HepG2 (cell line): ENCODE results near the gene PPP1R12B. TPM values are rescaled to one million over a fixed set of nuclear protein-coding genes. Genes with fewer than 3 reads are reported as not detected.

Experiments used
- ATAC-seq: fragments of 200-7000 bp; cut with Tn5 transposase; 3 replicates; pipeline ENCODE4 v1.9.1; 2020; ENCODE audit warnings: mild to moderate bottlenecking, moderate library complexity
- BruUV-seq: library from RNA; stranded (reverse); fragments of 400-500 nt; replicated peaks from 2 replicates; lab custom pipeline; 2021; lab: Mats Ljungman, UMichigan
- CTCF ChIA-PET: fragments of 300-600 bp; formaldehyde crosslinking; extraction: SDS; loops from one replicate; lab custom pipeline; 2021; ENCODE audit warnings: low total read pairs, inconsistent platforms, low intra/inter-chr PET ratio; lab: Yijun Ruan, JAX
- POLR2A ChIA-PET: fragments of 350-600 bp; sonication (Branson Sonifier 250); formaldehyde crosslinking; loops from one replicate; lab custom pipeline; 2020; ENCODE audit warnings: antibody characterized with exemption, inconsistent platforms; lab: Yijun Ruan, JAX
- DNase-seq: peaks from one replicate; pipeline ENCODE4 v3.0.0-alpha.2; 2015; ENCODE audit warnings: low spot score
- FAIRE-seq: peaks from 3 replicates; lab custom pipeline; 2011; peaks lifted over from hg19 to GRCh38; lab: Jason Lieb, UNC
- H2AFZ ChIP-seq: one replicate; pipeline ENCODE4 v1.6.1; 2011; ENCODE audit warnings: low read length, inconsistent platforms
- H3K27ac ChIP-seq: fragments of 300-600 bp; 3 replicates; pipeline ENCODE4 v1.8.0; 2011; ENCODE audit warnings: mixed run types, mild to moderate bottlenecking, mixed read lengths, low read length, inconsistent platforms; ENCODE audit not compliant: insufficient read depth; ENCODE audit errors: extremely low read length
- H3K27me3 ChIP-seq, 2 experiments: fragments of 200-600 bp in 1 of 2; 2 replicates in 1 of 2; 3 replicates in 1 of 2; pipeline versions ENCODE4 v1.6.0 to v1.8.0; 2011; ENCODE audit warnings: low read length in 2 of 2, mild to moderate bottlenecking in 2 of 2, moderate library complexity in 2 of 2, inconsistent platforms in 1 of 2; ENCODE audit not compliant: insufficient read depth in 2 of 2, control insufficient read depth in 1 of 2
- H3K36me3 ChIP-seq, 2 experiments: fragments of 200-600 bp in 1 of 2; replicated peaks in 1 of 2; 2 replicates in 1 of 2; 3 replicates in 1 of 2; pipeline versions ENCODE4 v1.5.1 to v1.8.0; 2011; ENCODE audit warnings: low read length in 2 of 2, inconsistent platforms in 1 of 2; ENCODE audit not compliant: insufficient read depth in 2 of 2, control insufficient read depth in 1 of 2
- H3K4me1 ChIP-seq: 2 replicates; pipeline ENCODE4 v1.5.1; 2012; ENCODE audit warnings: low read length, inconsistent platforms; ENCODE audit not compliant: insufficient read depth
- H3K4me2 ChIP-seq: 2 replicates; pipeline ENCODE4 v1.6.0; 2011; ENCODE audit warnings: low read depth, low read length, inconsistent platforms
- H3K4me3 ChIP-seq, 3 experiments: fragments of 200-600 bp in 1 of 3; sonication (generic), shearing (Covaris generic) in 1 of 3; replicated peaks in 1 of 3; 2 replicates each; pipeline ENCODE4 v1.5.1; 2011 to 2016; ENCODE audit warnings: low read length in 3 of 3, inconsistent platforms in 2 of 3, low read depth in 2 of 3, mild to moderate bottlenecking in 2 of 3, control low read depth in 1 of 3, mixed read lengths in 1 of 3; ENCODE audit not compliant: insufficient read depth in 1 of 3
- H3K79me2 ChIP-seq: one replicate; pipeline ENCODE4 v1.6.1; 2011; ENCODE audit warnings: low read length, inconsistent platforms; ENCODE audit not compliant: insufficient read depth
- H3K9ac ChIP-seq: 2 replicates; pipeline ENCODE4 v1.6.0; 2011; ENCODE audit warnings: mild to moderate bottlenecking, low read depth, low read length, inconsistent platforms; ENCODE audit not compliant: insufficient read depth
- H3K9me3 ChIP-seq: 2 replicates; pipeline ENCODE4 v1.5.1; 2012; ENCODE audit warnings: mild to moderate bottlenecking, low read length
- H4K20me1 ChIP-seq: 2 replicates; pipeline ENCODE4 v1.6.0; 2011; ENCODE audit warnings: inconsistent platforms, mild to moderate bottlenecking, low read length, moderate library complexity; ENCODE audit not compliant: insufficient read depth
- ARNT2 ChIP-seq: sonication (generic); formaldehyde crosslinking; IDR thresholded peaks from 2 replicates; pipeline ENCODE4 v1.8.0; 2022; ENCODE audit warnings: mild to moderate bottlenecking, low read depth, missing genetic modification reagents, moderate library complexity
- ELF4 ChIP-seq: sonication (generic); formaldehyde crosslinking; IDR thresholded peaks from 2 replicates; pipeline ENCODE4 v1.5.0; 2020; ENCODE audit warnings: missing genetic modification reagents, mild to moderate bottlenecking, moderate library complexity, borderline replicate concordance
- GATA4 ChIP-seq: sonication (generic); IDR thresholded peaks from 2 replicates; pipeline ENCODE4 v1.6.1; 2016; ENCODE audit warnings: antibody characterized with exemption, low read depth, borderline replicate concordance
- HBP1 ChIP-seq: IDR thresholded peaks from 2 replicates; pipeline ENCODE4 v1.6.1; 2016; ENCODE audit warnings: low read depth, control low read depth
- NFKBIZ ChIP-seq: IDR thresholded peaks from 2 replicates; pipeline ENCODE4 v1.6.1; 2018; ENCODE audit warnings: missing genetic modification reagents, missing compliant biosample characterization
- NFYC ChIP-seq: IDR thresholded peaks from 2 replicates; pipeline ENCODE4 v1.6.1; 2016; ENCODE audit warnings: missing genetic modification reagents, missing compliant biosample characterization
- POLR2AphosphoS5 ChIP-seq: IDR thresholded peaks from 2 replicates; pipeline ENCODE4 v1.6.1; 2012; ENCODE audit warnings: low read depth, low read length
- RAD21 ChIP-seq: fragments of 450-650 bp; formaldehyde crosslinking; IDR thresholded peaks from 2 replicates; pipeline ENCODE4 v1.5.0; 2020; ENCODE audit warnings: mild to moderate bottlenecking
- SIN3B ChIP-seq: fragments of 150-350 bp; IDR thresholded peaks from 2 replicates; pipeline ENCODE4 v1.6.1; 2014; ENCODE audit warnings: low read length
- SKIL ChIP-seq: sonication (generic); formaldehyde crosslinking; IDR thresholded peaks from 2 replicates; pipeline ENCODE4 v1.8.0; 2022; ENCODE audit warnings: missing genetic modification reagents, mild to moderate bottlenecking, moderate library complexity, borderline replicate concordance
- XRCC5 ChIP-seq: fragments of 200-400 bp; formaldehyde crosslinking; optimal IDR thresholded peaks from 2 replicates; pipeline ENCODE3; 2017; ENCODE audit warnings: mild to moderate bottlenecking, low read length
- ZBTB2 ChIP-seq: sonication (generic); formaldehyde crosslinking; IDR thresholded peaks from 2 replicates; pipeline ENCODE4 v1.8.0; 2022; ENCODE audit warnings: low read depth, missing genetic modification reagents
- ZC3H4 ChIP-seq: sonication (generic); formaldehyde crosslinking; IDR thresholded peaks from 2 replicates; pipeline ENCODE4 v1.4.0; 2020; ENCODE audit warnings: missing genetic modification reagents, borderline replicate concordance
- ZNF101 ChIP-seq: sonication (generic); formaldehyde crosslinking; IDR thresholded peaks from 2 replicates; pipeline ENCODE4 v1.4.0; 2020; ENCODE audit warnings: mild to moderate bottlenecking, low read depth, missing genetic modification reagents, borderline replicate concordance
- ZNF225 ChIP-seq: sonication (generic); formaldehyde crosslinking; IDR thresholded peaks from 2 replicates; pipeline ENCODE4 v1.4.0; 2020; ENCODE audit warnings: mild to moderate bottlenecking, missing genetic modification reagents
- ZNF33A ChIP-seq: sonication (generic); formaldehyde crosslinking; IDR thresholded peaks from 2 replicates; pipeline ENCODE4 v1.5.1; 2020; ENCODE audit warnings: missing genetic modification reagents, mild to moderate bottlenecking, moderate library complexity, borderline replicate concordance
- ZNF33B ChIP-seq: sonication (generic); formaldehyde crosslinking; IDR thresholded peaks from 2 replicates; pipeline ENCODE4 v1.5.1; 2020; ENCODE audit warnings: mild to moderate bottlenecking, missing genetic modification reagents
- ZNF614 ChIP-seq: IDR thresholded peaks from 2 replicates; pipeline ENCODE4 v1.6.1; 2018; ENCODE audit warnings: missing biosample characterization, missing genetic modification reagents, inconsistent platforms, borderline replicate concordance
- ZNF615 ChIP-seq: sonication (generic); formaldehyde crosslinking; IDR thresholded peaks from 2 replicates; pipeline ENCODE4 v1.5.0; 2020; ENCODE audit warnings: mild to moderate bottlenecking, missing genetic modification reagents, borderline replicate concordance
- ZNF660 ChIP-seq: sonication (generic); formaldehyde crosslinking; IDR thresholded peaks from 2 replicates; pipeline ENCODE4 v1.5.1; 2020; ENCODE audit warnings: mild to moderate bottlenecking, low read depth, missing genetic modification reagents, borderline replicate concordance
- ZNF790 ChIP-seq: sonication (generic); formaldehyde crosslinking; IDR thresholded peaks from 2 replicates; pipeline ENCODE4 v1.8.0; 2022; ENCODE audit warnings: missing genetic modification reagents, mild to moderate bottlenecking, borderline replicate concordance
- ZNF891 ChIP-seq: sonication (generic); formaldehyde crosslinking; IDR thresholded peaks from 2 replicates; pipeline ENCODE4 v1.5.0; 2020; ENCODE audit warnings: mild to moderate bottlenecking, missing genetic modification reagents
- WGBS: methylation state at CpG from one replicate; pipeline ENCODE4 v1.1.6; 2017; ENCODE audit warnings: low lambda C conversion rate; 5-methylcytosine and 5-hydroxymethylcytosine counted together
- in situ Hi-C: cut with HindIII; loops from 2 replicates; pipeline ENCODE4 v1.10.0; 2017; ENCODE audit warnings: low pct_unique_long_range_greater_than_20kb; ENCODE audit not compliant: extremely low pct_ligation_motif_present
- intact Hi-C: fragments of 100-400 bp; cut with micrococcal nuclease; formaldehyde crosslinking; loops from one replicate; pipeline ENCODE4 v1.10.0; 2022; ENCODE audit not compliant: unreplicated experiment
- polyA plus RNA-seq, 8 experiments: library from polyadenylated mRNA; depleted of rRNA in 3 of 8; stranded (reverse) in 7 of 8; unstranded in 1 of 8; fragments of >200 nt; fragmentation: Illumina TruSeq in 4 of 8; extraction: Trizol in 4 of 8; gene quantifications; 2 replicates each; pipeline versions ENCODE4 v1.2.1 to v1.2.3, GENCODE V29; 2011 to 2016; ENCODE audit warnings: low read depth in 4 of 8, missing spikeins in 1 of 8, mixed read lengths in 1 of 8; ENCODE audit not compliant: insufficient read depth in 1 of 8
- total RNA-seq, 5 experiments: library from RNA; depleted of rRNA; stranded (reverse); fragments of >200 nt; fragmentation: Illumina TruSeq; extraction: Trizol; gene quantifications; 2 replicates each; pipeline ENCODE4 v1.2.3, GENCODE V29; 2016; ENCODE audit warnings: low read depth in 1 of 5

PPP1R12B gene
- total and polyA plus RNA-seq, 2 of the 13 experiments (the other 11 are each of a cell fraction or from before 2014, with no cell fraction given): 12.0 to 13.6 TPM

- DNase-seq: peak; percentile 31
- intact Hi-C loops: loop anchor here (1.0 to 10.0 kb wide), 3 partner anchors 70 to 214 kb away; partner anchors contain the start of gene SYT2
- ChIA-PET POLR2A (no interaction called here), CTCF (interaction anchor here (1.4 to 2.5 kb wide), 3 partner anchors 70 to 219 kb away, joined by 4 to 12 read pairs (median 11); no protein-coding TSS in a partner anchor)
- WGBS: 68% methylated on average over 2 of the region's 2 CpGs
- H3K36me3 ChIP-seq: peaks cover 0 to 4% of the 10 kb centered on the region in 2 experiments; a peak in 2 of 5 replicates
- no peak for FAIRE-seq
- H3K27ac ChIP-seq: no peak overlapping the region
- no peaks in the 10 kb centered on the region for H3K4me1 ChIP-seq
- H3K27me3 ChIP-seq: no peaks in the 10 kb centered on the region
- no peaks in the 10 kb centered on the region for H3K9me3 ChIP-seq
- BruUV-seq: no TSS peak
- no peak overlapping the region for H3K4me3 ChIP-seq
- no peaks in the 10 kb centered on the region for H3K79me2 ChIP-seq
- ATAC-seq: peak; percentile 71
- H4K20me1 ChIP-seq: no peaks in the 10 kb centered on the region
- no peak overlapping the region for H2AFZ ChIP-seq
- no peak overlapping the region for H3K4me2 ChIP-seq
- H3K9ac ChIP-seq: no peak overlapping the region
- in situ Hi-C loops: loop anchor here (10.0 kb wide), 1 partner anchor 94 kb away; no protein-coding TSS in a partner anchor
- TF ChIP-seq ZBTB2 (no peak), HBP1 (CRISPR knock-in tag) (no peak), ZNF660 (no peak), ZC3H4 (no peak), ZNF101 (CRISPR knock-in tag) (no peak), NFKBIZ (CRISPR knock-in tag) (no peak), ZNF891 (CRISPR knock-in tag) (no peak), RAD21 (CRISPR knock-in tag) (peak; percentile 44; the same call in 1 of the 2 replicates), ARNT2 (CRISPR knock-in tag) (no peak), ZNF33A (no peak), SIN3B (no peak), XRCC5 (no peak), SKIL (CRISPR knock-in tag) (no peak), NFYC (CRISPR knock-in tag) (no peak), ZNF790 (CRISPR knock-in tag) (no peak), ZNF33B (no peak), ELF4 (no peak), GATA4 (no peak), ZNF225 (CRISPR knock-in tag) (no peak), POLR2AphosphoS5 (no peak), ZNF614 (CRISPR knock-in tag) (no peak), ZNF615 (CRISPR knock-in tag) (no peak)
Measured at GRCh38 chr1:202501281-202501680, 152.8 kb downstream of the PPP1R12B start.
